Vagina (tissue), 2 donors: ENCODE data around the gene ARHGAP26.

Experiments used
- POLR2A ChIP-seq, 2 donors: fragments of 450-650 bp; IDR thresholded peaks; one replicate each; pipeline ENCODE4 v1.6.1; 2017; ENCODE audit warnings: antibody characterized with exemption in 2 of 2, mild to moderate bottlenecking in 2 of 2, moderate library complexity in 2 of 2
- TF ChIP-seq, protein P1 (sequence below), 3 experiments: fragments of 450-650 bp in 2 of 3; fragments of 200-600 bp in 1 of 3; sonication (generic) in 1 of 3; IDR thresholded peaks; one replicate each; pipeline ENCODE4 v1.5.1; 2017 to 2019; ENCODE audit warnings: antibody characterized with exemption in 3 of 3, mild to moderate bottlenecking in 2 of 3, moderate library complexity in 2 of 3

GRCh38 chr5:143061161-143061945 is 291.2 kb downstream of the ARHGAP26 start:
- no peak for TF ChIP-seq POLR2A (IDR thresholded peaks at IDR 0.05)
- TF ChIP-seq, protein P1, sequence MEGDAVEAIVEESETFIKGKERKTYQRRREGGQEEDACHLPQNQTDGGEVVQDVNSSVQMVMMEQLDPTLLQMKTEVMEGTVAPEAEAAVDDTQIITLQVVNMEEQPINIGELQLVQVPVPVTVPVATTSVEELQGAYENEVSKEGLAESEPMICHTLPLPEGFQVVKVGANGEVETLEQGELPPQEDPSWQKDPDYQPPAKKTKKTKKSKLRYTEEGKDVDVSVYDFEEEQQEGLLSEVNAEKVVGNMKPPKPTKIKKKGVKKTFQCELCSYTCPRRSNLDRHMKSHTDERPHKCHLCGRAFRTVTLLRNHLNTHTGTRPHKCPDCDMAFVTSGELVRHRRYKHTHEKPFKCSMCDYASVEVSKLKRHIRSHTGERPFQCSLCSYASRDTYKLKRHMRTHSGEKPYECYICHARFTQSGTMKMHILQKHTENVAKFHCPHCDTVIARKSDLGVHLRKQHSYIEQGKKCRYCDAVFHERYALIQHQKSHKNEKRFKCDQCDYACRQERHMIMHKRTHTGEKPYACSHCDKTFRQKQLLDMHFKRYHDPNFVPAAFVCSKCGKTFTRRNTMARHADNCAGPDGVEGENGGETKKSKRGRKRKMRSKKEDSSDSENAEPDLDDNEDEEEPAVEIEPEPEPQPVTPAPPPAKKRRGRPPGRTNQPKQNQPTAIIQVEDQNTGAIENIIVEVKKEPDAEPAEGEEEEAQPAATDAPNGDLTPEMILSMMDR (IDR thresholded peaks at IDR 0.05) = no peak
